Sigmoid colon (tissue), 7 donors: ENCODE results near the gene GBP7. TPM values are rescaled to one million over a fixed set of nuclear protein-coding genes. Genes with fewer than 3 reads are reported as not detected.
"Not testable (repeated sequence)": the region's sequence is repeated elsewhere in the genome, so short reads cannot be mapped to it uniquely, and the experiment has no call there.

ENCODE experiments used
- DNase-seq: peaks from one replicate; pipeline ENCODE4 v3.0.0-alpha.2; 2019
- H3K27ac ChIP-seq, 4 donors: fragments of 200-600 bp; sonication (generic); one replicate each; pipeline ENCODE4 v1.5.1; 2016 to 2019; ENCODE audit warnings: mild to moderate bottlenecking in 1 of 4
- H3K27me3 ChIP-seq, 3 donors: fragments of 200-600 bp; sonication (generic); one replicate each; pipeline ENCODE4 v1.5.1; 2019; ENCODE audit warnings: mild to moderate bottlenecking in 1 of 3
- H3K36me3 ChIP-seq, 4 donors: fragments of 200-600 bp; sonication (generic); one replicate each; pipeline ENCODE4 v1.5.1; 2016 to 2019
- H3K4me1 ChIP-seq, 4 donors: fragments of 200-600 bp; sonication (generic); one replicate each; pipeline ENCODE4 v1.5.1; 2017 to 2019
- H3K4me3 ChIP-seq, 4 donors: fragments of 200-600 bp; sonication (generic); one replicate each; pipeline ENCODE4 v1.5.1; 2017 to 2019; ENCODE audit warnings: mild to moderate bottlenecking in 2 of 4, moderate library complexity in 1 of 4
- H3K9me3 ChIP-seq, 4 donors: fragments of 200-600 bp in 3 of 4; sonication (generic) in 3 of 4; one replicate each; pipeline versions ENCODE4 v1.5.1 to v1.6.1; 2013 to 2019
- EP300 ChIP-seq, 4 donors: sonication (generic); formaldehyde crosslinking; IDR thresholded peaks; one replicate each; pipeline ENCODE4 v1.6.1; 2017; ENCODE audit warnings: antibody characterized with exemption in 4 of 4
- POLR2A ChIP-seq, 2 donors: fragments of 450-650 bp; IDR thresholded peaks; one replicate each; pipeline ENCODE4 v1.6.1; 2016; ENCODE audit warnings: antibody characterized with exemption in 2 of 2, mild to moderate bottlenecking in 2 of 2, moderate library complexity in 2 of 2
- POLR2AphosphoS5 ChIP-seq, 4 donors: sonication (generic); formaldehyde crosslinking; IDR thresholded peaks; one replicate each; pipeline ENCODE4 v1.6.1; 2017; ENCODE audit warnings: antibody characterized with exemption in 4 of 4
- WGBS, 2 donors: extraction: QIAGEN DNeasy Blood & Tissue Kit; methylation state at CpG; one replicate each; pipeline ENCODE4 v1.1.7; 2013; 5-methylcytosine and 5-hydroxymethylcytosine counted together
- intact Hi-C: fragments of 100-400 bp; cut with DNase I; formaldehyde crosslinking; loops from one replicate; pipeline ENCODE4 v1.15.1; 2023
- polyA plus RNA-seq, 3 donors: library from polyadenylated mRNA; stranded (reverse); fragments of 200-250 nt; gene quantifications; one replicate each; pipeline ENCODE4 v1.2.3, GENCODE V29; 2013
- total RNA-seq, 4 donors: library from RNA; depleted of rRNA; stranded (reverse); fragments of >200 nt; gene quantifications; one replicate each; pipeline ENCODE4 v1.1.0, GENCODE V29; 2016
- TF ChIP-seq, protein P1 (sequence below), 4 experiments: fragments of 450-650 bp in 3 of 4; fragments of 200-600 bp in 1 of 4; IDR thresholded peaks; one replicate each; pipeline ENCODE4 v1.5.1; 2016 to 2019; ENCODE audit warnings: antibody characterized with exemption in 4 of 4, mild to moderate bottlenecking in 3 of 4, moderate library complexity in 2 of 4
- donor health status: healthy with polysubstance abuse.
- donor health status: Bipolar disorder and iron deficiency.
- donor health status: healthy.

The GBP7 gene
- total and polyA plus RNA-seq, 7 donors, result 0.03 TPM; not detected in 6

DNA sequence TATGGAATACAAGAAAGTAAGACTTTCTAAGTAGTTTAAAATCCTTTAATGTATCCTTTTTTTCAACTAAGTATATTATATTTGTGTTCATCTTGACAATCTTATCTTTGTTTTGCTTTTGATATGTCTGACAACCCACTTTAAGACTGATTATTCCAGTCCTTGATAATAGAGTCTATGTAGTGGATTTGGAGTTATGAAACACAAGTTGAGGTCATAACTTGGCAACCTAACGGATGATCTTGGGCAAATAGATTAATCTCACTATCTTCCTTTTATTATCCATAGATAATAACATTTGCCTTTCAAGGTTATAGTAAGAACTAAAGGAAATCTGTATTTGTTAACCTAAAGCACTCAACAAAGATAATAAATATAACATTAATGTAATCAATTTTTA is 45.1 kb downstream of the GBP7 start:
- Histone ChIP-seq H3K36me3 (no peaks in the 10 kb centered on the region), H3K4me1 (peaks cover 0 to 35% (median 34%) of the 10 kb centered on the region in 4 donors), H3K4me3 (no peak overlapping the region), H3K9me3 (no peaks in the 10 kb centered on the region), H3K27me3 (no peaks in the 10 kb centered on the region), H3K27ac (peak overlapping the region in 2 of 4 donors; percentile 84 to 86)
- intact Hi-C loops, result no loop called here
- no peak for TF ChIP-seq POLR2AphosphoS5 (IDR thresholded peaks at IDR 0.05)
- TF ChIP-seq EP300 (IDR thresholded peaks at IDR 0.05), result no peak
- TF ChIP-seq, protein P1, sequence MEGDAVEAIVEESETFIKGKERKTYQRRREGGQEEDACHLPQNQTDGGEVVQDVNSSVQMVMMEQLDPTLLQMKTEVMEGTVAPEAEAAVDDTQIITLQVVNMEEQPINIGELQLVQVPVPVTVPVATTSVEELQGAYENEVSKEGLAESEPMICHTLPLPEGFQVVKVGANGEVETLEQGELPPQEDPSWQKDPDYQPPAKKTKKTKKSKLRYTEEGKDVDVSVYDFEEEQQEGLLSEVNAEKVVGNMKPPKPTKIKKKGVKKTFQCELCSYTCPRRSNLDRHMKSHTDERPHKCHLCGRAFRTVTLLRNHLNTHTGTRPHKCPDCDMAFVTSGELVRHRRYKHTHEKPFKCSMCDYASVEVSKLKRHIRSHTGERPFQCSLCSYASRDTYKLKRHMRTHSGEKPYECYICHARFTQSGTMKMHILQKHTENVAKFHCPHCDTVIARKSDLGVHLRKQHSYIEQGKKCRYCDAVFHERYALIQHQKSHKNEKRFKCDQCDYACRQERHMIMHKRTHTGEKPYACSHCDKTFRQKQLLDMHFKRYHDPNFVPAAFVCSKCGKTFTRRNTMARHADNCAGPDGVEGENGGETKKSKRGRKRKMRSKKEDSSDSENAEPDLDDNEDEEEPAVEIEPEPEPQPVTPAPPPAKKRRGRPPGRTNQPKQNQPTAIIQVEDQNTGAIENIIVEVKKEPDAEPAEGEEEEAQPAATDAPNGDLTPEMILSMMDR (IDR thresholded peaks at IDR 0.05), result no peak
- TF ChIP-seq POLR2A (IDR thresholded peaks at IDR 0.05), result no peak
- 60 to 68% methylated on average over 1 of the region's 1 CpG for WGBS, 2 donors
- no peak for DNase-seq

DNA sequence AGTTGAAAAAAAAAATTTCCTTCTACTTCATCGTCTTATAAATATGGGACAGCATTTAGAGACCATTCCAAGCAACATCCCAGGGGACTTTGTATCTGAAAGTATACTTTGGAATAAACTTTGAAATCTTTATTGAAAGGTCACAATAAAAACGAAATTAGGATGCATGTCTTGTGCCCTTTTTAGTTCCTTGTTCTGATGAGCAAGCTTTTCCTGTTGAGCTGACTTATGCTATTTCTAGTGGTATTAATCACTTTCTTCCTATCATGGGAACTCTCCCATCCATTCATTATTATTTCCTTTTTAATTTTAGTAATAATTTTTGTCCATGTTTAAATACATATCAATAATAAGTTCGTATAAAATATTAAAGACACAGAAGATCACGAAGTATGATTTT is 45.9 kb downstream of the GBP7 start:
- TF ChIP-seq, protein P1 (IDR thresholded peaks at IDR 0.05), result no peak
- TF ChIP-seq EP300 (IDR thresholded peaks at IDR 0.05) (no peak), POLR2A (IDR thresholded peaks at IDR 0.05) (no peak), POLR2AphosphoS5 (IDR thresholded peaks at IDR 0.05) (no peak)
- Histone ChIP-seq H3K4me3 (no peak overlapping the region), H3K9me3 (no peaks in the 10 kb centered on the region), H3K4me1 (peaks cover 0 to 37% (median 35%) of the 10 kb centered on the region in 4 donors), H3K36me3 (no peaks in the 10 kb centered on the region), H3K27me3 (no peaks in the 10 kb centered on the region), H3K27ac (peak overlapping the region; percentile 79 to 86 (median 84))
- WGBS, 2 donors, result 65 to 69% methylated on average over 4 of the region's 4 CpGs
- no peak for DNase-seq
- intact Hi-C loops, result no loop called here

DNA sequence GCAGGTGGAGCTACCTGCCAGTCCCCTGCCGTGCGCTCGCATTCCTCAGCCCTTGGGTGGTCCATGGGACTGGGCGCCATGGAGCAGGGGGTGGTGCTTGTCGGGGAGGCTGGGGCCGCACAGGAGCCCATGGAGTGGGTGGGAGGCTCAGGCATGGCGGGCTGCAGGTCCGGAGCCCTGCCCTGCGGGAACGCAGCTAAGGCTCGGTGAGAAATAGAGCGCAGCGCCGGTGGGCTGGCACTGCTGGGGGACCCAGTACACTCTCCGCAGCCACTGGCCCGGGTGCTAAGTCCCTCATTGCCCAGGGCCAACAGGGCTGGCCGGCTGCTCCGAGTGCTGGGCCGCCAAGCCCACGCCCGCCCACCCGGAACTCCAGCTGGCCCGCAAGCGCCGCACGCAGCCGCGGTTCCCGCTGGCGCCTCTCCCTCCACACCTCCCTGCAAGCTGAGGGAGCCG is 47.8 kb downstream of the GBP7 start:
- WGBS, 2 donors, result 97 to 98% methylated on average over 31 of the region's 31 CpGs
- DNase-seq, result not testable (repeated sequence)
- H3K4me1 ChIP-seq, result peaks cover 0 to 54% (median 49%) of the 10 kb centered on the region in 4 donors

DNA sequence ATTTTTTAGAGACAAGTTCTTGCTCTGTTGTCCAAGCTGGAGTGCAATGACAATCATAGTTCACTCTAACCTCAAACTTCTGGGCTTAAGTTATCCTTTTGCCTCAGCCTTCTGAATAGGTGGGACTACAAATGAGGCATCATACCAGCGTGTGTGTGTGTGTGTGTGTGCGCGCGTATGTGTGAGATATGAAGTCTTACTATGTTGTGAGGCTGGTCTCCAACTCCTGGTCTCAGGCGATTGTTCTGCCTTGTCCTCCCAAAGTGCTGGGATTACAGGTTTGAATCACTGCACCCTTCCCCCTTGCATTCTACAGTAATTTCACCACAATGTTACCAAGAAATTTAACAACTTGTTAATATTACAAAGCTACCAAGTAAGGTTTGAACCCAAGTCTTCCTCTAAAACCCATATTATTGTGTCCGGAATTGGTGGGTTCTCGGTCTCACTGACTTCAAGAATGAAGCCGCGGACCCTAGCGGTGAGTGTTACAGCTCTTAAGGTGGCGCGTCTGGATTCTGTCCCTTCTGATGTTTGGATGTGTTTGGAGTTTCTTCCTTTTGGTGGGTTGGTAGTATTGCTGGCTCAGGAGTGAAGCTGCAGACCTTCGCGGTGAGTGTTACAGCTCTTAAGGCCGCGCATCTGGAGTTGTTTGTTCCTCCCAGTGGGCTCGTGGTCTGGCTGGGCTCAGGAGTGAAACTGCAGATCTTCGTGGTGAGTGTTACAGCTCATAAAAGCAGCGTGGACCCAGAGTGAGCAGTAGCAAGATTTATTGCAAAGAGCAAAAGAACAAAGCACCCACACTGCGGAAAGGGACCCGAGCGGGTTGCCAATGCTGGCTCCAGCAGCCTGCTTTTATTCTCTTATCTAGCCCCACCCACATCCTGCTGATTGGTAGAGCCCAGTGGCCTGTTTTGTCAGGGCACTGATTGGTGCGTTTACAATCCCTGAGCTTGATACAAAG is 48.9 kb downstream of the GBP7 start:
- peak in 1 of 4 donors; percentile 19 for TF ChIP-seq EP300 (IDR thresholded peaks at IDR 0.05)
- peak; percentile 45 to 81 (median 62) for TF ChIP-seq POLR2AphosphoS5 (IDR thresholded peaks at IDR 0.05)
- TF ChIP-seq, protein P1 (IDR thresholded peaks at IDR 0.05), result peak in 2 of 4 experiments; percentile 8 to 14
- H3K9me3 ChIP-seq, H3K36me3 ChIP-seq, intact Hi-C loops, H3K27me3 ChIP-seq: not testable (repeated sequence)
- Histone ChIP-seq H3K4me3 (peak overlapping the region in 3 of 4 donors; percentile 50 to 59 (median 55)), H3K4me1 (peaks cover 0 to 63% (median 59%) of the 10 kb centered on the region in 4 donors), H3K27ac (peak overlapping the region; percentile 79 to 86 (median 84))
- peak; percentile 71 for DNase-seq
- WGBS, 2 donors, result 56 to 79% methylated on average over 23 of the region's 23 CpGs

More for the DNA sequence above, 47.8 kb downstream of the GBP7 start:
- H3K27me3 ChIP-seq, H3K9me3 ChIP-seq, H3K4me3 ChIP-seq, H3K36me3 ChIP-seq, intact Hi-C loops: not testable (repeated sequence)
- peak overlapping the region; percentile 79 to 86 (median 84) for H3K27ac ChIP-seq

DNA sequence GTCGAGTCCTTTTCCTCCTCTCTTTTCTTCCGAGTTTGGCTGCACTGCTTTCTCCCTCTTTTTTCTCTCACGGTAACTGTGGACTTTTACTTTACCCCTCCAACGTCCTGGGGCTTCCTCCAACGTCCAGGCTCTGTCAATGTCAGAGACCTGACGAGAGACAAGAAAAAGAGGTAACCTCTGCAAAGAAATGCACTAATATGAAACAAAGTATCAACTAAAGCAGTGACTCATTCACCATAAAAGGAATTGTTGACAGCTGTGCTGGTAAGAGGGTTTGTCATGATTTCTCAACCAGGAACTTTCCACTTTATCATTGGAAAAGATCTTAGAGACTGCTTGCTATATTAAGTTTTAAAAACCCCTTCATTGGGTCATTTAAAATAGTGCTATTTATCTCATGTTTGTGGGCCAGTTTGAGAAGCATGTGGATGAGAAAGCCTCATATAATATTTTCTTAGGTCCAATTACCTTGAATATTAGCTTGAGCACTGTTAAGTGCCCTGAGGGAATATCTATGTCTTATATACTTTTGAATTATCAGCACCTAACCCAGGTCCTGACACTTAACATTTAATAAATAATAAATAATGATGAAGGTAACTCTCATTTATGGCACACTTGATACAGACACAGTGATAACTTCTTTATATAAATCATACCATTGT is 49.8 kb downstream of the GBP7 start, which contains the start of gene GBP2:
GBP2 (minus strand) TSS at position 202 of the 668 bp plus-strand sequence. CDS start 4,148 bp downstream, outside the sequence.
- H3K27me3 ChIP-seq, result no peaks in the 10 kb centered on the region
- H3K36me3 ChIP-seq, result peaks cover under 1 to 11% (median 6%) of the 10 kb centered on the region in 4 donors
- TF ChIP-seq EP300 (IDR thresholded peaks at IDR 0.05) (no peak), POLR2A (IDR thresholded peaks at IDR 0.05) (peak in 1 of 2 donors; percentile 17), POLR2AphosphoS5 (IDR thresholded peaks at IDR 0.05) (peak; percentile 52 to 91 (median 68))
- TF ChIP-seq, protein P1 (IDR thresholded peaks at IDR 0.05), result no peak
- intact Hi-C loops, result no loop called here
- DNase-seq, result no peak
- H3K9me3 ChIP-seq, result no peaks in the 10 kb centered on the region
- peaks cover 0 to 68% (median 59%) of the 10 kb centered on the region in 4 donors for H3K4me1 ChIP-seq
- H3K27ac ChIP-seq, result peak within 1 kb of the TSS; percentile 79 to 86 (median 84)
- peak within 1 kb of the TSS; percentile 50 to 59 (median 52) for H3K4me3 ChIP-seq
- WGBS, 2 donors, result 0 to 2% methylated on average over 6 of the region's 6 CpGs
